ENCODE measurements around the gene PCMTD2.

PCMTD2 gene

DNA sequence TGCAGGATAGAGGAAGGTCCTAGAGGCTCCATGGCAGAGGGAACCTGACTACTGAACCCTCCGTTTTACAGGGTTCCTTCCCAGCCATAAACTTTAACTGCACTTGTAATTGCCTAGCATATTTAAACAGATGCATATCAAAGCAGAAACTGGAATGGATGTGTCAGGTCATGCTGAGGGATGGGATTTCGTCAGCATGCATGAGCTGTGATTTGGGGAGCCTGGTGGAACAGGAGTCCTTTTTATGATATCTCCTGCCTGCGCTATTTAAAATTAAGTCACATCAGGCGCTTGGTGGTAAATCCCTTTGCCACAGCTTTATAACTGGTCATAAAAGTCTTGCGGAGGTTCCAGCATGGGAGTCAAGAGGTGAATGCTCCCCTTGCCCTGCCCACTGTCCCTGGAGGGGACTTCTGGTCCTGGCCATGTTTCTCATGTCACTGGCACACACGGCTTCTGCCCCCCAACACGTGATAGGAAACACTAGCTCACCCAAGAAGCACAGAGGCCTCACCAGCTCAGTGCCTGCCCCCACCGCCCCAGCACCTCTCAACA is 26.0 kb upstream of the PCMTD2 start:
- TF ChIP-seq, protein P1, sequence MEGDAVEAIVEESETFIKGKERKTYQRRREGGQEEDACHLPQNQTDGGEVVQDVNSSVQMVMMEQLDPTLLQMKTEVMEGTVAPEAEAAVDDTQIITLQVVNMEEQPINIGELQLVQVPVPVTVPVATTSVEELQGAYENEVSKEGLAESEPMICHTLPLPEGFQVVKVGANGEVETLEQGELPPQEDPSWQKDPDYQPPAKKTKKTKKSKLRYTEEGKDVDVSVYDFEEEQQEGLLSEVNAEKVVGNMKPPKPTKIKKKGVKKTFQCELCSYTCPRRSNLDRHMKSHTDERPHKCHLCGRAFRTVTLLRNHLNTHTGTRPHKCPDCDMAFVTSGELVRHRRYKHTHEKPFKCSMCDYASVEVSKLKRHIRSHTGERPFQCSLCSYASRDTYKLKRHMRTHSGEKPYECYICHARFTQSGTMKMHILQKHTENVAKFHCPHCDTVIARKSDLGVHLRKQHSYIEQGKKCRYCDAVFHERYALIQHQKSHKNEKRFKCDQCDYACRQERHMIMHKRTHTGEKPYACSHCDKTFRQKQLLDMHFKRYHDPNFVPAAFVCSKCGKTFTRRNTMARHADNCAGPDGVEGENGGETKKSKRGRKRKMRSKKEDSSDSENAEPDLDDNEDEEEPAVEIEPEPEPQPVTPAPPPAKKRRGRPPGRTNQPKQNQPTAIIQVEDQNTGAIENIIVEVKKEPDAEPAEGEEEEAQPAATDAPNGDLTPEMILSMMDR (IDR thresholded peaks at IDR 0.05; ENCODE audit: low read depth, low read length, missing control alignments) = no peak
- in situ Hi-C loops (cut with HindIII; ENCODE audit: low pct_ligation_motif_present, low sequenced_read_pairs) = no loop called here
- Histone ChIP-seq H3K27me3 (replicated peaks) (no peaks in the 10 kb centered on the region), H3K36me3 (replicated peaks) (no peaks in the 10 kb centered on the region), H3K4me3 (ENCODE audit: low read depth, low read length) (no peak overlapping the region), H3K27ac (no peak overlapping the region)
- no peak for DNase-seq

DNA sequence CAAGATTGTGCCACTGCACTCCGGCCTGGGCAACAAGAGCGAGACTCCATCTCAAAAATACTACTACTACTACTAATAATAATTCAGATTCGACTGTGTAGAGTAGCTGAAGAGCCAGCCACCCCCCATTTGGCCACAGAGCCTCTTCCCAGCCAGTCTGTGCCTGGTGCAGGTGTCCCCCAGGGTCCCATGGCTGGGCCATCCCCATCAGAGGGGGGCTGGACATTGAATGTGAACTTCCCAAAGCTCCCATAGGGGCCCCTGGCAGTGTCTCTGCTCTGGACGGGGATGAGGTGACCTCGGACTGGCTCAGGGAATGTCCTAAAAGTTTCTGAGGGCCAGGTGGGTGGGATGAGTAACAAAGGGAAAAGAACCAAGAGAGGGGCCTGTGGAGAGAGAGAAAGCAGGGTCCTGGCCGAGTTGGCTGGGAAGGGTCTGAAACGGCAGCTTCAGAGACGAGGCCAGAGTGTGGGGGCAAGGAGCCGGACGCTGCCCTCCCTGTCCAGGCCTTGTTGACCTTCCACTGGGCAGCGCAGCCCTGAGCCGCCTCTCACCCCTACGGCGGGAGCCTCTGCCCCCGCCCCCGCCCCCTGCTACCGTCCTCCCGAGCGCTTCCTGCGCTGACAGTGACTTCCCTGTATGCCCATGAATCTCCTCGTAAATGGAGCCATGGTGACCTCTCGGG is 24.9 kb upstream of the PCMTD2 start:
- no peak overlapping the region for H3K27ac ChIP-seq
- H3K27me3 ChIP-seq (replicated peaks) = no peaks in the 10 kb centered on the region
- in situ Hi-C loops (cut with HindIII; ENCODE audit: low pct_ligation_motif_present, low sequenced_read_pairs) = no loop called here
- H3K4me3 ChIP-seq (ENCODE audit: low read depth, low read length) = no peak overlapping the region
- no peaks in the 10 kb centered on the region for H3K36me3 ChIP-seq (replicated peaks)
- TF ChIP-seq, protein P1 (IDR thresholded peaks at IDR 0.05; ENCODE audit: low read depth, low read length, missing control alignments) = no peak
- DNase-seq = no peak

DNA sequence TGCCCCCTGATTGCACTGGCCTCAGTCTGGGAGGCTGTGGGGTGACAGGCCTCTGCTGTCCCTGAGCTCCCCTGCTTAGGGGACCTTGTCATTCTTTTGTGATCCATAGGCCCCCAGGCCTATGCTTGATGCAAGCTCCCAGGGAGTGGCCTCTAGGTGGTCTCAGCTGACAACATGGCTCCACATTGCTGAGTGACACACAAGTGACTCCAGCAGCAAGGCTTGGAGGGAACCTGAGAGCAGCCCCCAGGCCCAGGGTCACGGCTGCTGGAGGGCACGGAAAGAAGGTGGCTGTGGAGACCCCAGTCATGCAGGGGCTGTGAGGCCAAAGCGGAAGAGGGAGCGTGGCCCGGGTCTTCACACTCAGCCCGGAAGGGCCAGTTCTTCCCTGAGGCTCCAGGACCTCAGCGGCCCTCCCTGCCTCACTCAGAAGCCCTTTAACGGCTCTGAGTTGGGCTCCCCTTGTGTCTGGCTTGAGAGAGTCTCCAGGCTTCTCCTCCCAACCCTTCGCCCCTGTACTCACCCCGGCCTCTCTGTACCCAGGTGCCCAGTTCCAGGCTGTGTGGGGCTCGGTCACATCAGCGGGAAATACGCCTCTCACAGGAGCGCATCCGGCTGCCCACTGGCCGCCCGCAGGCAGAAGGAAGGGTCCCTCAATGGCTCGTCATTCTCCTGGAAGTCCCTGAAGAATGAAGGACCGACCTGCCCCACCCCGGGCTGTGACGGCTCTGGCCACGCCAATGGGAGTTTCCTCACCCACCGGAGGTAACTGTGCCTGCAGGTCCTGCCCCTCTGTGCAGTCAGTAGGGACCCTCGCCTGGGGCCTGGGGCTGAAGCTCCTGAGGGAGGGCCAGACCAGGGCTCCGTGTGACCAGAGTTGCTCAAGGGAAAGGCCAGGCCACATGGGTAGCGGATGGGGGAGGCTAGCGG is 23.7 kb upstream of the PCMTD2 start:
- Histone ChIP-seq H3K27me3 (replicated peaks) (no peaks in the 10 kb centered on the region), H3K36me3 (replicated peaks) (no peaks in the 10 kb centered on the region), H3K4me3 (ENCODE audit: low read depth, low read length) (no peak overlapping the region), H3K27ac (no peak overlapping the region)
- TF ChIP-seq, protein P1 (IDR thresholded peaks at IDR 0.05; ENCODE audit: low read depth, low read length, missing control alignments) = no peak
- in situ Hi-C loops (cut with HindIII; ENCODE audit: low pct_ligation_motif_present, low sequenced_read_pairs) = no loop called here
- no peak for DNase-seq

DNA sequence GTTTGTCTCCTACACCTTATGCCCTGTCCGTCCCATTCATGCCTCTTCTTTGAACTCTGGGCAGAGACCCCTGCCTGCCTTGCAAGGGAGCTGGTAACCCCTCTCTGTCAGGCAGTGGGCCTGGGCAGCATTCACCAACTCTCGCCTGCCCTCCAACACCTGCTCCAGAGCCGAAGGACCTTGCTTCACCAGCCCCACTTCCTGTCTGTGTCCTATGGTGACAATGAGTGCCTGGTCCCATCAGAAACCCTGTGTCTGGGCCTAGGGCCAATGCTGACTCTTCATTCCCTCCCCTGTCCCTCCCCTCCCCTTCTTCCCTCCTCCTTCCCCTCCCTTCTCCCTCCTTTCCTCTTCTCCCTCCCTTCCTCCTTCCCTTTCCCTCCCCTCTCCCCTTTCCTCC is 22.8 kb upstream of the PCMTD2 start:
- no peaks in the 10 kb centered on the region for H3K36me3 ChIP-seq (replicated peaks)
- DNase-seq = no peak
- no peak overlapping the region for H3K27ac ChIP-seq
- no peak overlapping the region for H3K4me3 ChIP-seq (ENCODE audit: low read depth, low read length)
- in situ Hi-C loops (cut with HindIII; ENCODE audit: low pct_ligation_motif_present, low sequenced_read_pairs) = no loop called here
- TF ChIP-seq, protein P1 (IDR thresholded peaks at IDR 0.05; ENCODE audit: low read depth, low read length, missing control alignments) = no peak
- no peaks in the 10 kb centered on the region for H3K27me3 ChIP-seq (replicated peaks)

DNA sequence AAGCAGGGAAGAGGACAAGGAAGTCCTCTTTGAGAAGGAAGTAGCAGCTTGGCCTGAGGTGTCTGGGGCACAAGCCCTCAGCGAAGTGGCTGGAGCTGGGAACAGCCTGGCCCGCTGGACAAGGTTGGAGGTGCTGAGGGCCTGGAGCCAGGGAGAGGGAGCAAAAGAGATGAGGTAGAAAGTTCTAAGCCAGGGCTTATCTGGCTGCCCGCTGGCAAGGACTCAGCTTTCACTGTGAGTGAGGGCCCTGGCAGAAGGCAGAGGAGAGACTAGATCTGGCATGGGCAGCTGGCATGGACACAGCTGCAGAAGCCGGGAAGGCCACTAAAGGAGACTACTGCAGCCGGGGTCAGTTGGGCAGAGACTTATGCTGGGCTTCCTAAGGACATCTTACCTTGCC is 21.8 kb upstream of the PCMTD2 start:
- in situ Hi-C loops (cut with HindIII; ENCODE audit: low pct_ligation_motif_present, low sequenced_read_pairs) = no loop called here
- H3K36me3 ChIP-seq (replicated peaks) = no peaks in the 10 kb centered on the region
- H3K4me3 ChIP-seq (ENCODE audit: low read depth, low read length) = no peak overlapping the region
- TF ChIP-seq, protein P1 (IDR thresholded peaks at IDR 0.05; ENCODE audit: low read depth, low read length, missing control alignments) = no peak
- no peak overlapping the region for H3K27ac ChIP-seq
- H3K27me3 ChIP-seq (replicated peaks) = no peaks in the 10 kb centered on the region
- DNase-seq = no peak
